Measurements from ENCODE around the gene SLC9A1. TPM values are rescaled to one million over a fixed set of nuclear protein-coding genes. Genes with fewer than 3 reads are reported as not detected.
A peak's percentile ranks its signal among the peaks of the same experiment; 100 is the strongest.
"Not testable (repeated sequence)": the region's sequence is repeated elsewhere in the genome, so short reads cannot be mapped to it uniquely, and the experiment has no call there.

The SLC9A1 gene
- total RNA-seq: 10 to 100 TPM; 12.3 to 36.3 TPM

DNA sequence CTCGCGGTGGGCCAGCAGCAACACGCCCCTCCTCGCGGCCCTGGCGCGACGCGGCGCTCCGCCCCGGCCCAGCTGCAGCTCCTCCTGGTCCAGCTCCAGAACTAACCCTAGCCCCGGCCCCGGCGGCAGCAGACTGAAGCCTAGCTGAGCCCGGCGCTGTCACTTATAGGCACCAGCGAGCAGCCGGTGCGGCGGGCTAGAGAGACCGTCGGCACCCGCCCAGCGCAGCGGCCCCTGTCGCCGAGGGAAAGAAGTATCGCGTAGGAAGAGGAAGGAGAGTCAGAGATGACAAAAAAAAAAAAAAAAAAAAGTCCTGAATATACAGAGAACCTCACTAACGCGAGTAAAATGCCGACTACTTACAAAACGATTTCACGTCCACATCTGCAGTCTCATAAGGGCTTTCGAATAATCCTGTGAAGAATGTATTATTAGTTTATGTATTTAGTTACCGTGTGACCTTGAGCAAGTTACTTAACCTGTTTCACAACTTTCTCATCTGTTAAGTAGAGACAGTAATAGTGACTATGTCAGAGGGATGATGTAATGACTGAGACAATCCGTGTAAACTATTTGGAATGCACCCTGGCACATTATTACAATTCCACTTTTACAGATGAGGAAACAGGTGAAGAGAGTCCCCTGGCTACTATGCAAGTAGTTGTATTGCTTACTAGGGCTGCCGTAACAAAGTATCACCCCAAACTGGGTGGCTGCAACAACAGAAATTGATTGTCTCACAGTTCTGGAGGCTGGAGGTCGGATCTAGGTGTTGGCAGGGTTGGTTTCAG, at the start of gene SLC9A1:
TSS of gene SLC9A1 (minus strand) at position 135 of the 791 bp plus-strand sequence. CDS start 791 bp downstream, outside the sequence.
- Histone ChIP-seq H3K4me3 (peak within 1 kb of the TSS; percentile 88), H3K27me3 (replicated peaks; ENCODE audit: insufficient read depth) (no peaks in the 10 kb centered on the region), H3K36me3 (no peaks in the 10 kb centered on the region), H3K27ac (peak within 1 kb of the TSS; percentile 63 to 80), H3K4me1 (ENCODE audit: control insufficient read depth in 1 of 2, low read depth in 2 of 2) (peaks cover 29 to 48% of the 10 kb centered on the region in 2 donors), H3K9me3 (no peaks in the 10 kb centered on the region)
- TF ChIP-seq, protein P1, sequence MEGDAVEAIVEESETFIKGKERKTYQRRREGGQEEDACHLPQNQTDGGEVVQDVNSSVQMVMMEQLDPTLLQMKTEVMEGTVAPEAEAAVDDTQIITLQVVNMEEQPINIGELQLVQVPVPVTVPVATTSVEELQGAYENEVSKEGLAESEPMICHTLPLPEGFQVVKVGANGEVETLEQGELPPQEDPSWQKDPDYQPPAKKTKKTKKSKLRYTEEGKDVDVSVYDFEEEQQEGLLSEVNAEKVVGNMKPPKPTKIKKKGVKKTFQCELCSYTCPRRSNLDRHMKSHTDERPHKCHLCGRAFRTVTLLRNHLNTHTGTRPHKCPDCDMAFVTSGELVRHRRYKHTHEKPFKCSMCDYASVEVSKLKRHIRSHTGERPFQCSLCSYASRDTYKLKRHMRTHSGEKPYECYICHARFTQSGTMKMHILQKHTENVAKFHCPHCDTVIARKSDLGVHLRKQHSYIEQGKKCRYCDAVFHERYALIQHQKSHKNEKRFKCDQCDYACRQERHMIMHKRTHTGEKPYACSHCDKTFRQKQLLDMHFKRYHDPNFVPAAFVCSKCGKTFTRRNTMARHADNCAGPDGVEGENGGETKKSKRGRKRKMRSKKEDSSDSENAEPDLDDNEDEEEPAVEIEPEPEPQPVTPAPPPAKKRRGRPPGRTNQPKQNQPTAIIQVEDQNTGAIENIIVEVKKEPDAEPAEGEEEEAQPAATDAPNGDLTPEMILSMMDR (IDR thresholded peaks at IDR 0.05): peak; percentile 62
- DNase-seq (ENCODE audit: low spot score): peak; percentile 76
- ATAC-seq (ENCODE audit: insufficient number of reproducible peaks, low FRiP score, low read depth): peak; percentile 77

- no peaks in the 10 kb centered on the region for H3K36me3 ChIP-seq
- H3K27ac ChIP-seq: no peak overlapping the region
- DNase-seq (ENCODE audit: low spot score): no peak
- no peaks in the 10 kb centered on the region for H3K9me3 ChIP-seq
- no peaks in the 10 kb centered on the region for H3K27me3 ChIP-seq (replicated peaks; ENCODE audit: insufficient read depth)
- no peak overlapping the region for H3K4me3 ChIP-seq
- H3K4me1 ChIP-seq (ENCODE audit: control insufficient read depth in 1 of 2, low read depth in 2 of 2): no peaks in the 10 kb centered on the region
- TF ChIP-seq, protein P1 (IDR thresholded peaks at IDR 0.05): no peak
- no peak for ATAC-seq (ENCODE audit: insufficient number of reproducible peaks, low FRiP score, low read depth)
Measured at GRCh38 chr1:27203946-27204345, 49.0 kb upstream of the SLC9A1 start.

DNA sequence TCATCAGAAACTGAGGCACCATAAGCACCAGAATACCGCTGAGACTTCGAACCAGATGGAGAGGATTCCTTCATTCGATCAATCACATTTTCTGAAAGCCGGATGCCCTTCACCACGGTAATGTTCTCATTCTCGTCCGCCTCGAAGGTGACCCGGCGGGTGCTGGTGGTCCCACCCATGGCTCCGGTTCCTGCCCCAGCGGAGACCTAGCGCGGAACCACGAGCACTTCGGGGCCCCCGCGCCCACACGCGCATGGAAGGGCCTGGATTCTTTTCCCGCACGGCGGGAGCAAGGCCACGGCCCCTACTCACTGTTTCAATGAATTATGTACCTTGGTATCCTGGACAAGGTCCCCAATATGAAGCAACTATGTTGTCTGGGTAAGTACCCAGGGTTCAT, 46.4 kb upstream of the SLC9A1 start:
- Histone ChIP-seq H3K27ac (no peak overlapping the region), H3K36me3 (no peaks in the 10 kb centered on the region), H3K27me3 (replicated peaks; ENCODE audit: insufficient read depth) (no peaks in the 10 kb centered on the region), H3K4me3 (no peak overlapping the region), H3K9me3 (no peaks in the 10 kb centered on the region), H3K4me1 (ENCODE audit: control insufficient read depth in 1 of 2, low read depth in 2 of 2) (no peaks in the 10 kb centered on the region)
- ATAC-seq (ENCODE audit: insufficient number of reproducible peaks, low FRiP score, low read depth) (no peak), DNase-seq (ENCODE audit: low spot score) (no peak)
- TF ChIP-seq, protein P1 (IDR thresholded peaks at IDR 0.05): no peak

DNA sequence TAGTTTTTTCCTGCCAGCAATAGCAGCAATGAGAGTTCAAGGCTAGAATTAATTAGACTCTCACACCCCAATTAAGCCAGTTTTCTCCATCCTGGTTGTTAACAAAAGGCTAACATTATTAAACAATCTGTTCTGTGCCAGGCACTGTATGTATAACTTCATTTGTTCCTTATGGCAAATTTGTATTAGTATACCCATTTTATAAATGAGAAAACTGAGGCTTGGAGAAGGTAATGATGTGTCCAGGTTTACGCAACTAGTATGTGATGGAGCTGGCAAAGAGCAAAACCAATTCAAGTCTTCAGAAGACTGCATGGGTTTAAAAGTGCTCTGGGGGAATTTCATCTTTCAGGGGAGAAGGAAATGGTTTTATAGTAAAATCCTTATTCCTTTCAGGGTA, 38.3 kb upstream of the SLC9A1 start:
- ATAC-seq (ENCODE audit: insufficient number of reproducible peaks, low FRiP score, low read depth): no peak
- H3K9me3 ChIP-seq: no peaks in the 10 kb centered on the region
- no peaks in the 10 kb centered on the region for H3K4me1 ChIP-seq (ENCODE audit: control insufficient read depth in 1 of 2, low read depth in 2 of 2)
- no peaks in the 10 kb centered on the region for H3K36me3 ChIP-seq
- no peak for DNase-seq (ENCODE audit: low spot score)
- H3K27ac ChIP-seq: no peak overlapping the region
- H3K27me3 ChIP-seq (replicated peaks; ENCODE audit: insufficient read depth): no peaks in the 10 kb centered on the region
- no peak overlapping the region for H3K4me3 ChIP-seq
- TF ChIP-seq, protein P1 (IDR thresholded peaks at IDR 0.05): no peak

DNA sequence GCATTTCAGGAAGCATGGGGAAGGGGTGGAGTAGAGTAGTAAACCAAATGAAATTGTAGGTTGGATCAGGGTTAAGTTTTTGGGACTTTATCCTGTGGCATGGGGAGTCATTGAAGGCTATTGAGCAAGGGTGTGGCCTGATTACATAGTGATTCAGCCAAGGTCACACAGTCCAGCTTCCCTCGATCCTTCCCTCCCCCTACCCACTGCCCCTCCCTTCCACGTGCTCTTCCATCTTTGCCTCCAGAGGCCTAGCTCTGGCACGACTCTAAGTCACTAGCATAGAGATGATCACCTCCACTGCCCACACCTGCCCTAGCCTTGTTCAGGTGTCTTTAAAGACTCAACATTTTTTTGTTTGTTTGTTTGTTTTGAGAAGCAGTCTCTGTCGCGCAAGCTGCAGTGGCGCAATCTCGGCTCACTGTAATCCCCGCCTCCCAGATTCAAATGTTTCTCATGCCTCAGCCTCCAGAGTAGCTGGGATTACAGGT, 37.2 kb upstream of the SLC9A1 start:
- no peak for DNase-seq (ENCODE audit: low spot score)
- Histone ChIP-seq H3K36me3 (no peaks in the 10 kb centered on the region), H3K4me3 (no peak overlapping the region), H3K27me3 (replicated peaks; ENCODE audit: insufficient read depth) (no peaks in the 10 kb centered on the region), H3K9me3 (no peaks in the 10 kb centered on the region), H3K4me1 (ENCODE audit: control insufficient read depth in 1 of 2, low read depth in 2 of 2) (no peaks in the 10 kb centered on the region), H3K27ac (no peak overlapping the region)
- TF ChIP-seq, protein P1 (IDR thresholded peaks at IDR 0.05): no peak
- no peak for ATAC-seq (ENCODE audit: insufficient number of reproducible peaks, low FRiP score, low read depth)

- H3K4me3 ChIP-seq; H3K27ac ChIP-seq; H3K36me3 ChIP-seq; H3K9me3 ChIP-seq; H3K4me1 ChIP-seq (ENCODE audit: control insufficient read depth in 1 of 2, low read depth in 2 of 2); H3K27me3 ChIP-seq (replicated peaks; ENCODE audit: insufficient read depth); ATAC-seq (ENCODE audit: insufficient number of reproducible peaks, low FRiP score, low read depth); DNase-seq (ENCODE audit: low spot score): not testable (repeated sequence)
Measured at GRCh38 chr1:27184665-27185064, 29.7 kb upstream of the SLC9A1 start.
